Mammary epithelial cell (primary cell): Measurements from ENCODE around the gene STUB1.

Experiments
- CTCF ChIP-seq, 2 donors: IDR thresholded peaks in 1 of 2; conservative IDR thresholded peaks in 1 of 2; 2 replicates each; pipeline ENCODE4 v1.5.1; 2011 to 2012; ENCODE audit warnings: inconsistent platforms in 2 of 2, low read length in 2 of 2, mild to moderate bottlenecking in 2 of 2, control low read depth in 1 of 2, low read depth in 1 of 2; ENCODE audit not compliant: insufficient read depth in 1 of 2; ENCODE audit errors: extremely low read depth in 1 of 2
- EZH2 ChIP-seq: IDR thresholded peaks from 2 replicates; pipeline ENCODE4 v1.6.1; 2012; ENCODE audit warnings: low read length, inconsistent platforms, borderline replicate concordance

- TF ChIP-seq CTCF (conservative IDR thresholded peaks at IDR 0.05 in 1 of 2, IDR thresholded peaks at IDR 0.05 in 1 of 2; ENCODE audit: extremely low read depth in 1 of 2, insufficient read depth in 1 of 2, low read depth in 1 of 2, low read length in 2 of 2) (no peak), EZH2 (no peak)
These were observed 32.9 kb upstream of the STUB1 start for GRCh38 chr16:647173-647902.
